Prostate gland (tissue), 2 donors: Measurements from ENCODE around the gene GRID1. TPM values are rescaled to one million over a fixed set of nuclear protein-coding genes. Genes with fewer than 3 reads are reported as not detected.

Source experiments
- DNase-seq: peaks from one replicate; pipeline ENCODE4 v3.0.0-alpha.2; 2019; ENCODE audit warnings: low spot score
- H3K27ac ChIP-seq, 2 donors: fragments of 200-600 bp; sonication (generic); 2 replicates each; pipeline ENCODE4 v1.5.1; 2017 to 2019
- H3K27me3 ChIP-seq: fragments of 200-600 bp; sonication (generic); replicated peaks from 2 replicates; pipeline ENCODE4 v1.5.1; 2019; ENCODE audit not compliant: insufficient read depth
- H3K36me3 ChIP-seq, 2 donors: fragments of 200-600 bp; sonication (generic); 1 replicate in 1 of 2; 2 replicates in 1 of 2; pipeline versions ENCODE4 v1.5.1 to v1.8.1; 2017 to 2019
- H3K4me1 ChIP-seq: fragments of 200-600 bp; sonication (generic); replicated peaks from 2 replicates; pipeline ENCODE4 v1.5.1; 2019
- H3K4me3 ChIP-seq, 2 donors: fragments of 200-600 bp; sonication (generic); 2 replicates each; pipeline ENCODE4 v1.5.1; 2017 to 2019
- H3K9me3 ChIP-seq: fragments of 200-600 bp; sonication (generic); 2 replicates; pipeline ENCODE4 v1.5.1; 2017
- CTCF ChIP-seq, 4 experiments: fragments of 200-600 bp in 2 of 4; fragments of 450-650 bp in 2 of 4; sonication (generic) in 2 of 4; IDR thresholded peaks; 1 replicate in 3 of 4; 2 replicates in 1 of 4; pipeline ENCODE4 v1.5.1; 2016 to 2019; ENCODE audit warnings: antibody characterized with exemption in 4 of 4, mild to moderate bottlenecking in 2 of 4, moderate library complexity in 2 of 4
- POLR2A ChIP-seq: fragments of 450-650 bp; IDR thresholded peaks from one replicate; pipeline ENCODE4 v1.6.1; 2016; ENCODE audit warnings: antibody characterized with exemption, mild to moderate bottlenecking
- POLR2AphosphoS5 ChIP-seq: sonication (generic); formaldehyde crosslinking; IDR thresholded peaks from one replicate; pipeline ENCODE4 v1.6.1; 2017; ENCODE audit warnings: antibody characterized with exemption
- WGBS: methylation state at CpG from one replicate; pipeline ENCODE4 v1.1.5; 2018; 5-methylcytosine and 5-hydroxymethylcytosine counted together
- intact Hi-C: fragments of 100-400 bp; cut with DNase I; formaldehyde crosslinking; loops from one replicate; pipeline ENCODE4 v1.14.2; 2022
- total RNA-seq, 2 donors: library from RNA; depleted of rRNA; stranded (reverse); fragments of >200 nt; gene quantifications; one replicate each; pipeline ENCODE4 v1.1.0, GENCODE V29; 2016

Gene GRID1
- total RNA-seq, 2 donors from 2014 or later: 1.0 to 10.0 TPM

GRCh38 chr10:86197166-86197790 is 169.3 kb downstream of the GRID1 start:
- no peaks in the 10 kb centered on the region for H3K4me1 ChIP-seq
- no peaks in the 10 kb centered on the region for H3K27me3 ChIP-seq
- no peaks in the 10 kb centered on the region for H3K36me3 ChIP-seq
- H3K4me3 ChIP-seq: no peak overlapping the region
- TF ChIP-seq POLR2AphosphoS5: no peak
- no peak for TF ChIP-seq CTCF (IDR thresholded peaks at IDR 0.05)
- TF ChIP-seq POLR2A: no peak
- 78% methylated on average over 15 of the region's 15 CpGs for WGBS
- H3K27ac ChIP-seq: no peak overlapping the region
- DNase-seq: no peak
- intact Hi-C loops: no loop called here
- no peaks in the 10 kb centered on the region for H3K9me3 ChIP-seq

- WGBS: 68% methylated on average over 14 of the region's 14 CpGs
- TF ChIP-seq CTCF (IDR thresholded peaks at IDR 0.05) (no peak), POLR2AphosphoS5 (no peak), POLR2A (no peak)
- intact Hi-C loops: no loop called here
- H3K9me3 ChIP-seq: no peaks in the 10 kb centered on the region
- DNase-seq: no peak
- H3K4me3 ChIP-seq: no peak overlapping the region
- H3K36me3 ChIP-seq: no peaks in the 10 kb centered on the region
- H3K27me3 ChIP-seq: no peaks in the 10 kb centered on the region
- H3K4me1 ChIP-seq: no peaks in the 10 kb centered on the region
- no peak overlapping the region for H3K27ac ChIP-seq
Observed at GRCh38 chr10:86195521-86196157, 171.0 kb downstream of the GRID1 start.

GRCh38 chr10:86194684-86195083 is 171.9 kb downstream of the GRID1 start:
- Histone ChIP-seq H3K4me3 (no peak overlapping the region), H3K9me3 (no peaks in the 10 kb centered on the region), H3K4me1 (no peaks in the 10 kb centered on the region), H3K36me3 (no peaks in the 10 kb centered on the region), H3K27me3 (no peaks in the 10 kb centered on the region), H3K27ac (no peak overlapping the region)
- no peak for DNase-seq
- intact Hi-C loops: no loop called here
- WGBS: 85% methylated on average over 5 of the region's 5 CpGs
- TF ChIP-seq POLR2AphosphoS5 (no peak), POLR2A (no peak), CTCF (IDR thresholded peaks at IDR 0.05) (no peak)

- no peaks in the 10 kb centered on the region for H3K9me3 ChIP-seq
- 78% methylated on average over 4 of the region's 4 CpGs for WGBS
- no peaks in the 10 kb centered on the region for H3K4me1 ChIP-seq
- no peak for DNase-seq
- H3K27me3 ChIP-seq: no peaks in the 10 kb centered on the region
- H3K4me3 ChIP-seq: no peak overlapping the region
- intact Hi-C loops: no loop called here
- no peak overlapping the region for H3K27ac ChIP-seq
- TF ChIP-seq POLR2AphosphoS5: no peak
- TF ChIP-seq POLR2A: no peak
- no peak for TF ChIP-seq CTCF (IDR thresholded peaks at IDR 0.05)
- H3K36me3 ChIP-seq: no peaks in the 10 kb centered on the region
Observed at GRCh38 chr10:86193841-86194240, 172.8 kb downstream of the GRID1 start.

GRCh38 chr10:86192691-86193090 is 173.9 kb downstream of the GRID1 start:
- intact Hi-C loops: no loop called here
- H3K36me3 ChIP-seq: no peaks in the 10 kb centered on the region
- H3K9me3 ChIP-seq: no peaks in the 10 kb centered on the region
- H3K27me3 ChIP-seq: no peaks in the 10 kb centered on the region
- TF ChIP-seq POLR2A: no peak
- TF ChIP-seq POLR2AphosphoS5: no peak
- TF ChIP-seq CTCF (IDR thresholded peaks at IDR 0.05): no peak
- no peaks in the 10 kb centered on the region for H3K4me1 ChIP-seq
- no peak for DNase-seq
- WGBS: 95% methylated on average over 3 of the region's 3 CpGs
- no peak overlapping the region for H3K4me3 ChIP-seq
- H3K27ac ChIP-seq: no peak overlapping the region
